Stimulated activated CD8-positive, alpha-beta memory T cell treated with anti-CD3 and anti-CD28 coated beads, Interleukin-12 subunit alpha, Interleukin-12 subunit beta, amount 100 ng/mL, for 24 hours (primary cell): Measurements from ENCODE around the gene B3GNT5.

Experiments used
- DNase-seq: peaks from one replicate; pipeline ENCODE4 v3.0.0-alpha.2; 2020; ENCODE audit errors: extremely low read depth

Gene B3GNT5

DNA sequence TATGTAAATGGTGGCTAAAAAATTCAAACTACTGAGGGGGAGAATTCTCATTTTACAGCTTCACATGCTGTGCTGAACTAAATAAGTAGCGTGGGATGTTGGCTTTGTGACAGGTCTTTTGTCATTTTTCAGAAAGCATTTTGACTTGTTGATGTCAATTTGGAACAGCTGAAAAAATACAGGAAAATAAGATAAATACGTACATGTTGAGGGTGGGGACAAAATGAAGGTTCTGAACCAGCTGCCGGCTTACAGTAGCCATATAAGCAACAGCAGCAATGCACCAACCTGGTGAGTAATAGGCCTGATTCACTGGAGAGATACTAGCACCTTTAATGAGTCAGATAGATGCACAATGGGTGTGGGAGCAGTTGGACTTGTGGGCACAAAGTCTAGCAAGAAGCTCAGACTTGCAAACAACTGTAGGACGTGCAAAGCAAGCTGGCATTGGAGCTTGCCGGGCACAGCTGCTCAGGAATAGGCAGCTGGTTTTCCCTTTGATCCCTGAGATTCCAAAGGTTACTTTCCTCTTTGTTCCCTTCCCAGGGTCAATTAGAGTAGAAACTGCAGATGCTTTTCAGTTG is 12.9 kb downstream of the B3GNT5 start:
- no peak for DNase-seq

DNA sequence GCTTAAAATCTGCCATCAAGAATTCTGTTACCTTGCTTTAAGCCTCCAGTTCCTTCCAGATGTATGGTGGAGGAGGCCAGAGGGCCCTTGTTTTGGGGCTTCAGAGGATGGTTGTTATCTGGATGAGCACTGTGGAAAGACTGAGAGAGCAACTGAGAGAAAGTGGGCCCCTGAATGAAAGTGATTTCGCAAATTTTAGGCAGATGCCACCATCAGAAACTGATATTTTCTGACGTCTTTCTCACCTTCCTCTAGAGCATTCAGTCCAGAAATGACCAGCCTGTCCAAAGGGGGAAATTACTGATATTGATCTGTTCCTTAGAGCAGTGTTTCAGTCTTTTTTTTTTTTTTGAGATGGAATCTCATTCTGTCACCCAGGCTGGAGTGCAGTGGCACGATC is 13.4 kb downstream of the B3GNT5 start:
- no peak for DNase-seq

- DNase-seq, result no peak
Observed at GRCh38 chr3:183267140-183267539, 14.1 kb downstream of the B3GNT5 start.

- no peak for DNase-seq
Observed at GRCh38 chr3:183268366-183268765, 15.3 kb downstream of the B3GNT5 start.

GRCh38 chr3:183269345-183269744 is 16.3 kb downstream of the B3GNT5 start:
- no peak for DNase-seq

DNA sequence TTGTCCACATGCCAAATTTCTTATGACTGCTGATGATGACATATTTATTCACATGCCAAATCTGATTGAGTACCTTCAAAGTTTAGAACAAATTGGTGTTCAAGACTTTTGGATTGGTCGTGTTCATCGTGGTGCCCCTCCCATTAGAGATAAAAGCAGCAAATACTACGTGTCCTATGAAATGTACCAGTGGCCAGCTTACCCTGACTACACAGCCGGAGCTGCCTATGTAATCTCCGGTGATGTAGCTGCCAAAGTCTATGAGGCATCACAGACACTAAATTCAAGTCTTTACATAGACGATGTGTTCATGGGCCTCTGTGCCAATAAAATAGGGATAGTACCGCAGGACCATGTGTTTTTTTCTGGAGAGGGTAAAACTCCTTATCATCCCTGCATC is 17.3 kb downstream of the B3GNT5 start:
- DNase-seq, result no peak

DNA sequence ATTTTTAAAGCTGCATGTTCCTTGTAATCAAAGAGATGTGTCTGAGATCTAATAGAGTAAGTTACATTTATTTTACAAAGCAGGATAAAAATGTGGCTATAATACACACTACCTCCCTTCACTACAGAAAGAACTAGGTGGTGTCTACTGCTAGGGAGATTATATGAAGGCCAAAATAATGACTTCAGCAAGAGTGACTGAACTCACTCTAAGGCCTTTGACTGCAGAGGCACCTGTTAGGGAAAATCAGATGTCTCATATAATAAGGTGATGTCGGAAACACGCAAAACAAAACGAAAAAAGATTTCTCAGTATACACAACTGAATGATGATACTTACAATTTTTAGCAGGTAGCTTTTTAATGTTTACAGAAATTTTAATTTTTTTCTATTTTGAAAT is 19.1 kb downstream of the B3GNT5 start:
- no peak for DNase-seq

DNA sequence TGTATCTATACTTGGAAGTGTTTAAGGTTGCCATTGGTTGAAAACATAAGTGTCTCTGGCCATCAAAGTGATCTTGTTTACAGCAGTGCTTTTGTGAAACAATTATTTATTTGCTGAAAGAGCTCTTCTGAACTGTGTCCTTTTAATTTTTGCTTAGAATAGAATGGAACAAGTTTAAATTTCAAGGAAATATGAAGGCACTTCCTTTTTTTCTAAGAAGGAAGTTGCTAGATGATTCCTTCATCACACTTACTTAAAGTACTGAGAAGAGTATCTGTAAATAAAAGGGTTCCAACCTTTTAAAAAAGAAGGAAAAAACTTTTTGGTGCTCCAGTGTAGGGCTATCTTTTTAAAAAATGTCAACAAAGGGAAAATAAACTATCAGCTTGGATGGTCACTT is 19.7 kb downstream of the B3GNT5 start:
- DNase-seq, result no peak

- DNase-seq, result no peak
Observed at GRCh38 chr3:183274609-183275008, 21.6 kb downstream of the B3GNT5 start.

- DNase-seq, result no peak
Observed at GRCh38 chr3:183275418-183275817, 22.4 kb downstream of the B3GNT5 start.

DNA sequence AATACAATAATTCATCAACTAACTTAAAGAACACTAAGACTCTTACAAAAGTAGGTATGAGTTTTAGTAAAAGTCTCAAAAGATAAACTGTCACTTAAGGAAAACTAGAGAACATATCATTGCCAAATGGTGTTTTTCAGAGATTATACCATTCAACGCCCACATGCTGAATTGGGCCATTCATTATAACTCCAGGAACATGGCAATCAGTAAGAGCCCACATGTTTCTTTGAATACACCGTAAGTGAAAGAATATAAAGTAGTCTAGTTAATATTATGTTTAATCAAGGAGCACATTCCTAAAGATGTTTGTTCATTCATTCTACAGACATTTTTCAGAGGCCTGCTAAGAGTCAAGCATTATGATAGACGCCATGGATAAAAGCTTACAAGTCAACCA is 22.9 kb downstream of the B3GNT5 start:
- DNase-seq, result no peak

GRCh38 chr3:183277260-183277659 is 24.2 kb downstream of the B3GNT5 start:
- DNase-seq, result no peak

DNA sequence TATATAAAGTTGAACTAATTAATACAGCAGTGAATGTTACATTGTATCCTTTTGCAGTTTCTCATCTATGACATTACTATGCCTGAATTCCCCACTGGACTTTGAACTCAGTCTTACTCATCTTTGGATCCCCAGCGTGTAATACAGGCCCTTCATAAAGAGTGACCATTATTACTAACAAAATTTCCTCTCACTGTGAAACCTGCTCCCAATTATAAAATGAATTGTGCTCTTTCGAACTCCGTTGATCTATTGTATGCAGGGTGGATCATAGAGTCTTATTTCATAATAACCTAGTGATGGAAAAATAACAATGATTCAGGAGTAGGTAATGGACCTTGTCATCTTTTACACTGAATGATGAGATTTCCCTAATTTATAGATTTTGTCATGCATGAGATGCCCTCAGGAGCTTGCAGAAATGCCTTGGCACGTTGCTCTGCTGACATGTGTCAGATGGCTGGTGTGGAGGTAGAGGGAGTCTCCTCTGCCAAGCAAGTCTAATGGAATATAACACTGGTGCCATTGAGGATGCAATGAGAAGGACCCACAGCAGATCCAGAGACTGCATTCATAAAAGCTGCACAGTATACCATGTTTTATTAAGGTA is 25.5 kb downstream of the B3GNT5 start:
- no peak for DNase-seq

DNA sequence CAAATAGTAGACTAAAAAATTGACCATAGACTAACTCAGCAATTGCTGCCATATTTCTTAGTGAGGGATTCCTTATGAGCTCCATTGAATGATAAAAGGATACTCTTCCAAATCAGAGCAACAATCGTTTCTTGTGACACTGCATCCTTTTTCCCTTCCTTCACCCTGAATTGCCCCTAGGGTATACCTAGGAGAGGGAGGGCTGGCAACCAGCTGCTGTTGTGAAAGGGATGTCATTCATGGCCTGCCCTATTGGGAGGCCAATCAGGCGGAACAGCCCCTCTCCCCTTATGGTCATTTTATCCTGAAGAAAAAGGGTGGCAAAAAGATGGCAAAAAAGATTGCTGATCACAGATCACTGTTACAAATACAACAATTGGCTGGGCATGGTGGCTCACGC is 26.3 kb downstream of the B3GNT5 start:
- no peak for DNase-seq

- no peak for DNase-seq
Observed at GRCh38 chr3:183281126-183281797, 28.2 kb downstream of the B3GNT5 start.

- DNase-seq, result no peak
Observed at GRCh38 chr3:183283886-183284285, 30.8 kb downstream of the B3GNT5 start.

- no peak for DNase-seq
Observed at GRCh38 chr3:183284570-183284969, 31.5 kb downstream of the B3GNT5 start.

DNA sequence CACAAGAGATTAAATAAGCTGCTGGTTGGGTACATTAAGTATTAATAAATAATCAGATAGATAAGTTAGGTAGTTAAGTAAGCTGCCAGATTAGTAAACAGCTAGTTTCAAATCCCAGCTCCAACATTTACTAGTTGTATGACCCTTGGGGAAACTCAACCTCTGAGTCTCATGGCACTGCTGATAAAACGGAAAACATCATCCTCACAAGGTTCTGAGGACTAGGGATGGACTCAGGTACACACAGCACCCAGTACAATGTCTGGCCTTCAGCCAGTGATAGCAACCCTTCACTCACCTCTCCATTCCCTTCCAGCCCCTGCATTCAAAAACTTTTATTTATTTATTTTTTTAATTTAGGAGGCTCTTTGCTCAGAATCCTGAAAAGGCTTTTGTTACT is 32.3 kb downstream of the B3GNT5 start:
- no peak for DNase-seq

GRCh38 chr3:183285828-183286457 is 32.9 kb downstream of the B3GNT5 start:
- DNase-seq, result peak; percentile 92

DNA sequence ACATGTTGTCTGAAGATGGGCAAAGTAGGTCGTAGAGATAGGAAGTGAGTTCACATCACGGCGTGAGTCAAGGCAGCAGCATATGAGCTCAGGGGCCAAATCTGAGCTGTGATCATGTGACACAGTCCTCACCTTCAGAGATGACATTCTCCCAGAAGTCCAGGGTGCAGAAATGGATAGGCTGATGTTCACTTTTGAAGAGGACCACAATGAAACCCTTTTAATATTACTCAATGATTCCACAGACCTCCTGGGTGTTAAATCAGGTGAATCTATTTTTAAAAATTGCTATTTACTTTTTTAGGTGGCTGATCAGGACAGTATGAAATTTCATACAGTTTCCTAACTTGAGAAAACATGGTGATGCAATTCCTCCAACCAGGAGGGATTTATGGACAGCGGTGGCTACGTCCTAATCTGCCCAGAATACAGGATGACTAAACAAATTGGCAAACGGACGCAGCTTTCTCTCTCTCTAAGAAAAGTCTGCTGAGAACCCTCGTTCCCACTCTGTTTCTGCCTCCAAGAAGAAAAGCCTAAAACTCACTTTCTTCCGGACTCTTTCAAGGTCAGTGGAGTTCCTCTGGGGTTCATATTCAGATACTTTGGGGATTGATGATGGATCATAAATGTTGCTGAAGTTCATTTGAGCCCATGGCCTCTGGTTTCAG is 34.4 kb downstream of the B3GNT5 start:
- DNase-seq, result no peak

GRCh38 chr3:183288117-183288516 is 35.1 kb downstream of the B3GNT5 start:
- DNase-seq, result no peak

DNA sequence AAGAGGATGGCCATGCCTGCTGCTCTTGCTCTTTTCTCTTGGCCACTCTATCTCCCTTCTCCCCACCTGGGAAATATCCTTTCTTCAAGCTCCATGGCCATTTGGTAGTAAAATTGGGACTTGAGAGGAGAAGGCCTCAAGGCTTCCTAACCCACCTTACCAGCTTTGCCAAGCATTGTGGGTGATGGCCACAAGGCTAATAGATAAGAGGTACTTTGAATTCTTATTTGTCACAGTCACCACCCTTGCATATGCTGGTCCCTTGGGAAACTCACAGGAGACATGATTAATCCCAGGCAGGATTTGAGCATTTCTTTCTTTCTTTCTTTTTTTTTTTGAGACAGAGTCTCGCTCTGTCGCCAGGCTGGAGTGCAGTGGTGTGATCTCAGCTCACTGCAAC is 37.2 kb downstream of the B3GNT5 start:
- DNase-seq, result no peak
